Uterus (tissue), 4 donors: ENCODE data around the gene RAPGEF5. TPM values are rescaled to one million over a fixed set of nuclear protein-coding genes. Genes with fewer than 3 reads are reported as not detected.

Source experiments
- DNase-seq, 2 donors: peaks; one replicate each; pipeline ENCODE4 v3.0.0-alpha.2; 2019 to 2020
- H3K27ac ChIP-seq, 2 donors: fragments of 200-600 bp; sonication (generic); 1 replicate in 1 of 2; 2 replicates in 1 of 2; pipeline ENCODE4 v1.5.1; 2016 to 2018
- H3K27me3 ChIP-seq, 2 donors: fragments of 200-600 bp; sonication (generic); one replicate each; pipeline ENCODE4 v1.5.1; 2018 to 2019; ENCODE audit warnings: control low read depth in 1 of 2
- H3K36me3 ChIP-seq, 2 donors: fragments of 200-600 bp; sonication (generic); one replicate each; pipeline ENCODE4 v1.5.1; 2019; ENCODE audit warnings: control low read depth in 1 of 2
- H3K4me1 ChIP-seq, 2 donors: fragments of 200-600 bp; sonication (generic); one replicate each; pipeline ENCODE4 v1.5.1; 2018 to 2019; ENCODE audit warnings: control low read depth in 1 of 2
- H3K4me3 ChIP-seq, 2 donors: fragments of 200-600 bp; sonication (generic); 1 replicate in 1 of 2; 2 replicates in 1 of 2; pipeline ENCODE4 v1.5.1; 2018 to 2019; ENCODE audit warnings: mild to moderate bottlenecking in 1 of 2
- H3K9me3 ChIP-seq, 2 donors: fragments of 200-600 bp; sonication (generic); one replicate each; pipeline ENCODE4 v1.5.1; 2019; ENCODE audit warnings: control low read depth in 1 of 2
- CTCF ChIP-seq, 4 experiments: fragments of 200-600 bp in 2 of 4; fragments of 450-650 bp in 2 of 4; sonication (generic) in 2 of 4; IDR thresholded peaks; one replicate each; pipeline ENCODE4 v1.5.1; 2016 to 2019; ENCODE audit warnings: antibody characterized with exemption in 4 of 4, mild to moderate bottlenecking in 2 of 4, moderate library complexity in 1 of 4
- POLR2A ChIP-seq, 2 donors: fragments of 450-650 bp; IDR thresholded peaks; one replicate each; pipeline ENCODE4 v1.6.1; 2016; ENCODE audit warnings: antibody characterized with exemption in 2 of 2, mild to moderate bottlenecking in 1 of 2, moderate library complexity in 1 of 2
- intact Hi-C: fragments of 100-400 bp; cut with DNase I; formaldehyde crosslinking; loops from one replicate; pipeline ENCODE4 v1.15.1; 2023; ENCODE audit warnings: low total_unique reads
- total RNA-seq, 4 donors: library from RNA; depleted of rRNA in 3 of 4; stranded (reverse); fragments of >200 nt in 3 of 4; gene quantifications; one replicate each; pipeline versions ENCODE4 v1.1.0 to v1.2.4, GENCODE V29; 2014 to 2023
- donor health status: DM: yes; HTN: yes; CAD: no.

RAPGEF5 gene
- total RNA-seq, 4 donors from 2014 or later: 44.7 to 124 (median 55.1) TPM

- TF ChIP-seq CTCF (IDR thresholded peaks at IDR 0.05): no peak
- TF ChIP-seq POLR2A (IDR thresholded peaks at IDR 0.05): no peak
- intact Hi-C loops: no loop called here
- H3K4me3 ChIP-seq: no peak overlapping the region
- no peaks in the 10 kb centered on the region for H3K36me3 ChIP-seq
- H3K9me3 ChIP-seq: no peaks in the 10 kb centered on the region
- no peaks in the 10 kb centered on the region for H3K4me1 ChIP-seq
- H3K27ac ChIP-seq: no peak overlapping the region
- no peak for DNase-seq
- no peaks in the 10 kb centered on the region for H3K27me3 ChIP-seq
Measured at GRCh38 chr7:22275661-22276060, 81.3 kb downstream of the RAPGEF5 start.

- TF ChIP-seq POLR2A (IDR thresholded peaks at IDR 0.05) (no peak), CTCF (IDR thresholded peaks at IDR 0.05) (no peak)
- Histone ChIP-seq H3K4me1 (no peaks in the 10 kb centered on the region), H3K27ac (no peak overlapping the region), H3K9me3 (no peaks in the 10 kb centered on the region), H3K27me3 (no peaks in the 10 kb centered on the region), H3K4me3 (no peak overlapping the region), H3K36me3 (no peaks in the 10 kb centered on the region)
- intact Hi-C loops: no loop called here
- DNase-seq: no peak
Measured at GRCh38 chr7:22271311-22271710, 85.6 kb downstream of the RAPGEF5 start.

GRCh38 chr7:22270371-22270770 lies 86.6 kb downstream of the RAPGEF5 start:
- DNase-seq: no peak
- Histone ChIP-seq H3K4me1 (no peaks in the 10 kb centered on the region), H3K9me3 (no peaks in the 10 kb centered on the region), H3K27ac (no peak overlapping the region), H3K36me3 (no peaks in the 10 kb centered on the region), H3K4me3 (no peak overlapping the region), H3K27me3 (no peaks in the 10 kb centered on the region)
- TF ChIP-seq CTCF (IDR thresholded peaks at IDR 0.05) (no peak), POLR2A (IDR thresholded peaks at IDR 0.05) (no peak)
- intact Hi-C loops: no loop called here

GRCh38 chr7:22269963-22270362 lies 87.0 kb downstream of the RAPGEF5 start:
- Histone ChIP-seq H3K27ac (no peak overlapping the region), H3K36me3 (no peaks in the 10 kb centered on the region), H3K4me3 (no peak overlapping the region), H3K4me1 (no peaks in the 10 kb centered on the region), H3K9me3 (no peaks in the 10 kb centered on the region), H3K27me3 (no peaks in the 10 kb centered on the region)
- intact Hi-C loops: no loop called here
- TF ChIP-seq POLR2A (IDR thresholded peaks at IDR 0.05) (no peak), CTCF (IDR thresholded peaks at IDR 0.05) (no peak)
- no peak for DNase-seq

- Histone ChIP-seq H3K9me3 (no peaks in the 10 kb centered on the region), H3K27ac (no peak overlapping the region), H3K36me3 (no peaks in the 10 kb centered on the region), H3K27me3 (no peaks in the 10 kb centered on the region), H3K4me3 (no peak overlapping the region), H3K4me1 (no peaks in the 10 kb centered on the region)
- DNase-seq: no peak
- intact Hi-C loops: no loop called here
- no peak for TF ChIP-seq POLR2A (IDR thresholded peaks at IDR 0.05)
- no peak for TF ChIP-seq CTCF (IDR thresholded peaks at IDR 0.05)
Measured at GRCh38 chr7:22268884-22269421, 88.0 kb downstream of the RAPGEF5 start.
